OCI-LY1 (cell line): ENCODE measurements around the gene IFNGR1.

Experiments used
- CTCF ChIP-seq: fragments of 200-600 bp; sonication (generic), shearing (Covaris generic); IDR thresholded peaks from 2 replicates; pipeline ENCODE4 v1.5.1; 2017; ENCODE audit warnings: mild to moderate bottlenecking, antibody characterized with exemption, low read length, moderate library complexity, mixed read lengths
- EZH2 ChIP-seq: fragments of 200-600 bp; sonication (generic), shearing (Covaris generic); IDR thresholded peaks from 2 replicates; pipeline ENCODE4 v1.8.0; 2017; ENCODE audit warnings: borderline replicate concordance, mixed run types, mild to moderate bottlenecking, antibody characterized with exemption, low read length, moderate library complexity, mixed read lengths

DNA sequence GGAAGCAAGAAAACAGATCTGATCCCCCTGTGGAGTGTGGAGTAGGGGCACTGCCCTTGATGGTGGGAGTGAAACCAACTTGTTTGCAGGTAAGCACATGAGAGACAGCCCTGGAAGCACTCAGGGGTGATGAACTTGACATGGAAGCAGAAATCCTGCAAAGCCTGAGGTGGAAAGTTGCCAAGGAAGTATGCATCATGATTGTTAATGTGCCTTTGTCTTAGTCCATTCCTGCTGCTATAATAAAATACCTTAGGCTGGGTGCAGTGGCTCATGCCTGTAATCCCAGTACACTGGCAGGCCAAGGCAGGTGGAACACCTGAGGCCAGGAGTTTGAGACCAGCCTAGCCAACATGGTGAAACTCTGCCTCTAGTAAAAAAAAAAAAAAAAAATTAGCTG, 40.2 kb upstream of the IFNGR1 start:
- TF ChIP-seq CTCF (no peak), EZH2 (no peak)
